HFF-Myc (cell line): ENCODE results near the gene HELZ.
A peak's percentile ranks its signal among the peaks of the same experiment; 100 is the strongest.
"Not testable (repeated sequence)": the region's sequence is repeated elsewhere in the genome, so short reads cannot be mapped to it uniquely, and the experiment has no call there.

Source experiments
- DNase-seq: peaks from one replicate; pipeline ENCODE4 v3.0.0-alpha.2; 2011; ENCODE audit warnings: low read depth; ENCODE audit errors: extremely low read depth
- H3K4me3 ChIP-seq: replicated peaks from 2 replicates; pipeline ENCODE4 v1.5.1; 2011; ENCODE audit warnings: low read depth, mild to moderate bottlenecking, control low read depth, low read length
- TF ChIP-seq, protein P1 (sequence below): IDR thresholded peaks from 2 replicates; pipeline ENCODE4 v1.5.1; 2012; ENCODE audit warnings: mild to moderate bottlenecking, low read depth, low read length, control low read depth; ENCODE audit errors: missing control alignments

The HELZ gene

DNA sequence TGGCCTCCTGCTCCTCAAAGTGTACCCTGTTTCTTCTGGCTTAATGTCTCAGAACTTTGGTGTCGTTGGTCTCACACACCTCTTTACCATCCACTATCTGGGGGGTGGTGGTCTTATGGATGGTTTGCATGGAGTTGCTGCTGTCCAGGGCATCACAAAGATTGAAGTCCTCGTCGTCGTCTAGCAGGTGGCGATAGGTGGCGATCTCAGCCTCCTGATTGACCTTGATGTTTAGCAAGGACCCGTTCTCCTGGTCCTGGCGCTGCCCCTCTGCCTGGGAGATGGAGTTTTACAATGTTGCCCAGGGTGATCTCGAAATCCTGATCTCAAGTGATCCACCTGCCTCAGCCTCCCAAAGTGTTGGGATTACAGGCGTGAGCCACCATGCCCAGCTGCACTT is 31.1 kb upstream of the HELZ start:
- DNase-seq: no peak
- no peak overlapping the region for H3K4me3 ChIP-seq
- TF ChIP-seq, protein P1, sequence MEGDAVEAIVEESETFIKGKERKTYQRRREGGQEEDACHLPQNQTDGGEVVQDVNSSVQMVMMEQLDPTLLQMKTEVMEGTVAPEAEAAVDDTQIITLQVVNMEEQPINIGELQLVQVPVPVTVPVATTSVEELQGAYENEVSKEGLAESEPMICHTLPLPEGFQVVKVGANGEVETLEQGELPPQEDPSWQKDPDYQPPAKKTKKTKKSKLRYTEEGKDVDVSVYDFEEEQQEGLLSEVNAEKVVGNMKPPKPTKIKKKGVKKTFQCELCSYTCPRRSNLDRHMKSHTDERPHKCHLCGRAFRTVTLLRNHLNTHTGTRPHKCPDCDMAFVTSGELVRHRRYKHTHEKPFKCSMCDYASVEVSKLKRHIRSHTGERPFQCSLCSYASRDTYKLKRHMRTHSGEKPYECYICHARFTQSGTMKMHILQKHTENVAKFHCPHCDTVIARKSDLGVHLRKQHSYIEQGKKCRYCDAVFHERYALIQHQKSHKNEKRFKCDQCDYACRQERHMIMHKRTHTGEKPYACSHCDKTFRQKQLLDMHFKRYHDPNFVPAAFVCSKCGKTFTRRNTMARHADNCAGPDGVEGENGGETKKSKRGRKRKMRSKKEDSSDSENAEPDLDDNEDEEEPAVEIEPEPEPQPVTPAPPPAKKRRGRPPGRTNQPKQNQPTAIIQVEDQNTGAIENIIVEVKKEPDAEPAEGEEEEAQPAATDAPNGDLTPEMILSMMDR: no peak

DNA sequence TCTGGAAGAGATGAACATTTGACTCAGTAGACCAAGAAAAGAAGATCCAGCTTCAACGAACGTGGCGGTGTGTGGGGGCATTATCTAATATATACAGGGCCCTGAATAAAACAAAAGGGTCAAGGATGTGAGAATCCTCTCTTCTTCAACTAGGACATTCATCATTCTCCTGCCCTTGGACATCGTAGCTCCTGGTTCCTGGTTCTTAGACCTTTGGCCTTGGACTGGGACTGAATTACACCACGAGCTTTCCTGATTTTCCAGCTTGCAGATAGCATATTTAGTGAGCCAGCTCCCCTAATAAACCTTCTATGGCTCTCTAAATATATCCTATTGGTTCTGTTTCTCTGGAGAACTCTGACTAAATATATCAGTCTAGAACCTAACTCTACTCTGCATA is 29.5 kb upstream of the HELZ start:
- no peak overlapping the region for H3K4me3 ChIP-seq
- DNase-seq: no peak
- TF ChIP-seq, protein P1: no peak

DNA sequence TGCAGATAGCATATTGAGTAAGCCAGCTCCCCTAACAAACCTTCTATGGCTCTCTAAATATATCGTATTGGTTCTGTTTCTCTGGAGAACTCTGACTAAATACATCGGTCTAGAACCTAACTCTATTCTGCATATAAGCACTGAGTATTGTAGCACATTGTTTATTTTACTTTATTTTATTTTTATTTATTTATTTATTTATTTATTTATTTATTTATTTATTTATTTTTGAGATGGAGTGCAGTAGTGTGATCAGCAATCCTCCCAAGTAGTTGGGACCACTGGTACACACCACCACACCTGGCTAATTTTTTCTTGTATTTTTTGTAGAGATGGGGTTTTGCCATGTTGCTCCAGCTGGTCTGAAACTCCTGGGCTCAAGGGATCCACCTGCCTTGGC is 28.9 kb upstream of the HELZ start:
- DNase-seq: no peak
- TF ChIP-seq, protein P1: no peak
- H3K4me3 ChIP-seq: no peak overlapping the region

DNA sequence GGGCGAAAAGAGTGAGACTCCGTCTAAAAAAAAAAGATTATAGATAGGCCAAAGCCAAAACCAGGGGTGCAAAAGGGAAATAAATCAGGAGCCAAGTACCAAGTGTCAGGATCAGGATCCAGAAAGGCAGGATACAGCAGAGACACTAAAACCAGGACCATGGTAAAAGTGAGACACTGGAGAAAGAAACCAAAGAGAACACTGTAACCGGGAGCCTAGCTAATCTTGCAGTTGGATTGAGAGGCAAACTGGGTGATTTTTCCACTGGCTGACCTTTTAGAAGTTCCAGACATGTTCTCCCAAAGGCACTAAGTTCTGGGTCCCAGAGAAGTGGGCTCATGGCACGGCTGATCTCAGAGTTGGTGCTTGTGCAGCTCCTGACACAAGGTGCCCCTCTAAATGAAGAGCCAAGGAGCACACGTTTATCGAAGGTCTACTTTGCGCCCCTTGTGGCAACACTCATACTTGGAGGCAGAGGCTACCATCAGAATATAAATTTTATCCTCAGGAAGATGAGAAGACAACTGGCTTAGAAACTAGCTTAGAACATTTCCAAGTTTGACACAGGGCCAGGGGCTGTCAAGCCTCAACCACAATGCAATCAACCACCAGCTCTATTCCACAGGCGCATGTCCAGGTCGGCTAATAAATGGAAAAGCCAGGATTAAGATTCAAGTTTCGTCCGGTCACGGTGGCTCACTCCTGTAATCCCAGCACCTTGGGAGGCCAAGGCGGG is 27.5 kb upstream of the HELZ start:
- H3K4me3 ChIP-seq: no peak overlapping the region
- TF ChIP-seq, protein P1: peak; percentile 49
- DNase-seq: no peak

DNA sequence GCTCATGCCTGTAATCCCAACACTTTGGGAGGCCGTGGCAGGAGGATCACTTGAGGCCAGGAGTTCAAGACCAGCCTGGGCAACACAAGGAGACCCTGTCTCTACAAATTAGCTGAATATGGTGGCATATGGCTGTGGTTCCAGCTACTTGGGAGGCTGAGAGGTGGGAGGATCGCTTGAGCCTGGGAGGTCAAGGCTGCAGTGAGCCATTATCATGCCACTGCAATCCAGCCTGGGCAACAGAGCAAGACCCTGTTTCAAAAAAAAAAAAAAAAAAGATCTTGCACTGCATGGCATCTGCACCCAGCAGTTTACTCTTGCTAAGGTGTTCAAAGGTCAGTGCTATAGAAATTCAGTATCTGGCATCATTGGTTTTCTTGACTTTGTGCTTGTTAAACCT is 26.2 kb upstream of the HELZ start:
- not testable (repeated sequence) for DNase-seq, H3K4me3 ChIP-seq

DNA sequence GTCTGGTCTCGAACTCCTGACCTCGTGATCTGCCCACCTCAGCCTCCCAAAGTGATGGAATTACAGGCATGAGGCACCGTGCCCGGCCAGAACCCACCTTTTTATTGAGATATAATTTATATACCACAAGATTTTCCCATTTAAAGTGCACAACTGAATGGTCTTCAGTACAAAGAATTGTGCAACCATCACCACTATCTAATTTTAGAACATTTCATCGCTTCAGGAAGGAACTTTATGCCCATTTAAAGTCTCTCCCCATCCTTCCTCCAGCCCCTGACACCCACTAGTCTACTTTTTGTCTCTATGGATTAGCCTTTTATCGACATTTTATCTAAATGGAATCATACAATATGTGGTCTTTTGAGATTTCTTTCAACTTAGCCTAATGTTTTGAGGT is 25.4 kb upstream of the HELZ start:
- no peak for DNase-seq
- TF ChIP-seq, protein P1: no peak
- no peak overlapping the region for H3K4me3 ChIP-seq

DNA sequence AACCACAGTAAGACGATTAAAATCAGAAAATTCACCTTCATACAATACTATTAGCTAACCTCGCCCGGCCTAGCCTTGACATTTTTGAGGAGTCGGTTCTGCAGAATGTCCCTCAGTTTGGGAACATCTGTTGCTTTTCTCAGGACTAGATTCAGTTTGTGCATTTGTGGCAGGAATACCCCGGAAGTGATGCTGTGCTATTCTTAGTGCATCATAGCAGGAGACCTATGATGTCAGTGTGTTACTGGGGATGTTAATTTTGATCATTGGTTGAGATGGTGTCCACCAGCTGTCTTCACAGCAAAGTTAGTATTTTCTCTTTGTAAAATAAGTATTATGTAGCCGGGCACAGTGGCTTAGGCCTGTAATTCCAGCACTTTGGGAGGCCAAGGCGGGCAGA is 21.5 kb upstream of the HELZ start:
- no peak overlapping the region for H3K4me3 ChIP-seq
- DNase-seq: no peak
- TF ChIP-seq, protein P1: no peak
